Renal cortex interstitium (tissue), 11 donors: ENCODE data around the gene SMARCB1. TPM values are rescaled to one million over a fixed set of nuclear protein-coding genes. Genes with fewer than 3 reads are reported as not detected.

Experiments
- DNase-seq, 11 donors: peaks; one replicate each; pipeline ENCODE4 v3.0.0-alpha.2; 2013; ENCODE audit warnings: low read depth in 9 of 11, low spot score in 4 of 11; ENCODE audit errors: extremely low read depth in 1 of 11
- polyA plus RNA-seq, 3 donors: library from polyadenylated mRNA; unstranded; fragments of 120-200 nt; gene quantifications; one replicate each; pipeline ENCODE4 v1.2.1, GENCODE V29; 2013; ENCODE audit not compliant: insufficient read length in 3 of 3

SMARCB1 gene
- polyA plus RNA-seq, 3 donors = 158 to 212 (median 202) TPM

DNA sequence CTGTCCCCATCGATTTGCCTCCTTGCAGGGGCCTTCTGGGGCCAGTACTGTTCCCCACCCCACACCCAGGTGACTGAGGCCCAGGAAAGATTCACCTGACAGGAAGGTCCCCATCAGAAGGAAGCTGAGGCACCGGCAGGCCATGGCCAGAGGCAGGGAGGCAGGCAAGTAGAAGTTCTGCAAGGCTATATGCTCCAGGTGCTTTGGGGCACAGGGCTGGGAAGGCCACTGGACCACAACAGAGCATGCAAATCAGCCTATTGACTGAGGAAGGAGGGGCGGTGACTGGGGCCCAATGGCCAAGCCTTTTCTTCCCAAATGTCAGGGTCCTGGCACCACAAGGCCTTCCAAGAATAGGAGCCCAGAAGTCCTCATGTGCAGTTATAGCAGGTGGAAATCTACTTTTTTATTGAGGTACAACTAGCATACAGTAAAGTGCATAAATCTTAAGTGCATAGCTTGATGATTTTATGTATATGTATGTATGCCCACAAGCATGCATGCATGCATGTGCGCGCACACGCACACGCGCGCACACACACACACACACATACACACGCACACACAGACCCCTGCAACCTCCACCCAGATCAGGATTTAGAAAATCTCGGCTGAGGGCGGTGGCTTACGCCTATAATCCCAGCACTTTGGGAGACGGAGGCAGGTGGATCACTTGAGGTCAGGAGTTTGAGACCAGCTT is 32.4 kb upstream of the SMARCB1 start, which contains the start of gene VPREB3:
Gene VPREB3 (minus strand): TSS at position 206 of the 700 bp plus-strand sequence. CDS start 62 bp downstream, at position 144.
- DNase-seq = no peak

- no peak for DNase-seq
Observed at GRCh38 chr22:23754980-23755636, 31.7 kb upstream of the SMARCB1 start.

DNA sequence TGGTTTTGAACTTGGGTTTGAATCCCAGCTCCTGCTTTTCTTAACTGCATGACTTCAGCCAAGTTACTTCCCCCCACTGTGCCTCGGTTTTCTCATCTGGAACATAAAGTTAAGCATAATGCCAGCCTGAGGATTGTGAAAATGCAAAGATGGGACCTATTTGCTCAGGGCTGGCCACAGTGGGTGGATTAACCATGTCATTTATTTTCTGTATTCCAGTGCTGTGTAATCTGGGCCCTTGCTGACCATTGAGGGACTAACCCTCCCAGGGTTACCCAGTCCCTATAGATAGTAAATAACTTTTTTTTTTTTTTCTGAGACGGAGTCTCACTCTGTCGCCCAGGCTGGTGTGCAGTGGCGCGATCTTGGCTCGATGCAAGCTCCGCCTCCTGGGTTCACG is 31.1 kb upstream of the SMARCB1 start:
- no peak for DNase-seq

DNA sequence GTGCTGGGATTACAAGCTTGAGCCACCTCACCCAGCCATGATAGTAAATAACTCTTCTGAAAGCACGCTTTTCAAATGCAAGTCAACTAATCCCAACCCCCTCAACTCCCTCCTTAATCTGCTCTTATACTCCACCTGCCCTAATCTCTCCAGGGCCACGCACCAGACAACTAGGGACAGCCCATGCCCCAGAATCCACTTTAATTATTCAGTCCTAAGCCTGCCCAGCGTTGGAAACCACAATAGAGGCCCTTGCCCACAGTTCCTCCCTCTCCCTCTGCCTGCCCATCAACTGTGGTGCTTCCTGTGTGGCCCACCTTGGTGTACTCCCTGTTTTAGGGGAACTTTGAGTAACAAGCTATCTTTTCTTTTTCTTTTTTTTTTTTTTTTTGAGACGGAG is 29.9 kb upstream of the SMARCB1 start:
- DNase-seq = no peak

DNA sequence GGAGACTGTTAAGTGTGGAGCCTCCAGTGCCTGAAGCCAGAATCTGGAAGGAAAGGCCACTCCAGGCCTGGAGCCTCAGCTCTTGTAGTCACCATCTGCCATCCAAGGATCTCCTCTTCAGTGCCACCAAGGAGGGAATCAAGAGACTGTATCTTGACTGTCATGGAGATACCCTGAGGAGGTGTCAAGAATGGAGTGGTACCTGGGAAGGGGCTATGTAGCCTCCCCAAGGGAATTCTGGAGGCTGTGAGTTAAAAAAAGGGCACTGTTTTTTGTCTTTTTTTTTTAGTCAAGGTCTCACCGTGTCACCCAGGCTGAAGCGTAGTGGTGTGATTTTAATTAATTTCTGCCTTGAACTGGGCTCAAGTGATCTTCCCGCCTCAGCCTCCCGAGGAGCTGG is 27.2 kb upstream of the SMARCB1 start:
- no peak for DNase-seq

DNA sequence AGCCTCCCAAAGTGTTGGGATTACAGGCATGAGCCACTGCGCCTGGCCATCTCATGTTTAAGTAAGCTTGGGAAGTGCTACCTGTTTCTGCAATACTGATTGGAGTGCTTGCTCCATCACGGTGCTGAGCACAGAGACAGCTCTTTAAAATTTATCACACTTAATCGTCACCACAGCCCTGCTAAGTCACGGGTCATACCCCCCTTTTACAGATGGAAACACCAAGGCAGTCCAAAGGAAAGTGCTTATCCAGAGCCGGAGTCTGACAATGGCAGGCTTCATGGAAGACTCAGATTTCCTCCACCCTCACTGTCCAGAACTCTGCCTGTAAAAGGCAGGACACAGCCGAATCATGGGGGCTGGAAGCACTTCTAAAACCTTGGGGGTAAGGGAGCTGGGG is 26.7 kb upstream of the SMARCB1 start:
- DNase-seq = no peak

DNA sequence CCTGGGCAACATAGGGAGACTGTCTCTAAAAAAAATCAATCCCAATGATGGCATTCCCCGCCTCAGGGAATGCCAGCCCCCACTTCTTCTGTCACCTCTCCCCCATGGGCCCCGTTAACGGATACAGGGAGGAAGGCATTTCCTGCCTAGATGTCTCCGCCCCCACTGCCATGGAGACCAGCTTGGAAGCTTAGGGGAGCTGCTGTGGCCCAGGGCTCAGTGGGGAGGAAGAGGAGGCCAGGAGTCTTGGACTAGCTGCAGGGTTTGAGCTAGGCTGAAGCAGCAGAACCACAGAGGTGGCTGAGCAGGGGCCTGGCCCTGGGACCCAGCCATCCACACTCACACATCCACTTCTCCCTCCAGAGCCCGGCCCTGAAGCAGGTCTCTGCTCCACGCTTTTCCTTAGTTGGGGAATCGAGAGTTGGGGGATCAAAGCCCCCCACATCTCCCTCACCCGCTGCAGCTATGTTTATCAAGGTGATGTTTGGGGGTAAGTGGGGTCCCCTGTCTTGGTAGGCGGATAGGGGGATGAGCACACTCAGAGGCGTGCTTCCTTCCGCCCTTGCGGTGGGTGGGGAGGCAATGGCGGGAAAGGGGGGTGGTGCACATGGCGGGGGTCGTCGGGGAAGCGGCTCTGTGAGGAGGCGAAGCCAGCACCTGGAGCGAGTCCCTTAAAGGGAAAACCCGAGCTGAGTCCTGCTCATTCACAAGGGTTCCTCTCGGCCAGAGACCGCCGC is 23.8 kb upstream of the SMARCB1 start, which contains the start of gene C22orf15:
Gene C22orf15 (plus strand): TSS at position 149 of the 737 bp plus-strand sequence. CDS start 317 bp downstream, at position 466.
- no peak for DNase-seq

- DNase-seq = no peak
Observed at GRCh38 chr22:23763579-23763945, 23.2 kb upstream of the SMARCB1 start.

DNA sequence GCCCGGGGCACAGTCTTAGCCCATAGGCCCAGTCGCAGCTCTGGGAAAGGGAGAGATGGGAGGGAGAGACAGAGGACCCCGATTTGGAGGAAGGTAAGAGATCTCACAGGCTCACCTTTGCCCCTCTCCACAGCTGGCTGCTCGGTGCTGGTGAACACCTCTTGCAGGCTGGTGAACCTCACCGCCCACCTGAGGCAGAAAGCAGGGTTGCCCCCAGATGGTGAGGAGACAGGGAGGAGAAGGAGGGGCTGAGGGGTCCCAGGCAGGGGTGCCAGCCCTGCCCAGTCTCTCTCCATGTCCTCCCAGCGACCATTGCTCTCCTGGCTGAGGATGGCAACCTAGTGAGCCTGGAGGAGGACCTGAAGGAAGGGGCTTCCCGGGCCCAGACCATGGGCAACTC is 22.8 kb upstream of the SMARCB1 start:
- no peak for DNase-seq

GRCh38 chr22:23764899-23765881 is 21.6 kb upstream of the SMARCB1 start:
- no peak for DNase-seq

GRCh38 chr22:23767303-23767672 is 19.5 kb upstream of the SMARCB1 start:
- DNase-seq = no peak

DNA sequence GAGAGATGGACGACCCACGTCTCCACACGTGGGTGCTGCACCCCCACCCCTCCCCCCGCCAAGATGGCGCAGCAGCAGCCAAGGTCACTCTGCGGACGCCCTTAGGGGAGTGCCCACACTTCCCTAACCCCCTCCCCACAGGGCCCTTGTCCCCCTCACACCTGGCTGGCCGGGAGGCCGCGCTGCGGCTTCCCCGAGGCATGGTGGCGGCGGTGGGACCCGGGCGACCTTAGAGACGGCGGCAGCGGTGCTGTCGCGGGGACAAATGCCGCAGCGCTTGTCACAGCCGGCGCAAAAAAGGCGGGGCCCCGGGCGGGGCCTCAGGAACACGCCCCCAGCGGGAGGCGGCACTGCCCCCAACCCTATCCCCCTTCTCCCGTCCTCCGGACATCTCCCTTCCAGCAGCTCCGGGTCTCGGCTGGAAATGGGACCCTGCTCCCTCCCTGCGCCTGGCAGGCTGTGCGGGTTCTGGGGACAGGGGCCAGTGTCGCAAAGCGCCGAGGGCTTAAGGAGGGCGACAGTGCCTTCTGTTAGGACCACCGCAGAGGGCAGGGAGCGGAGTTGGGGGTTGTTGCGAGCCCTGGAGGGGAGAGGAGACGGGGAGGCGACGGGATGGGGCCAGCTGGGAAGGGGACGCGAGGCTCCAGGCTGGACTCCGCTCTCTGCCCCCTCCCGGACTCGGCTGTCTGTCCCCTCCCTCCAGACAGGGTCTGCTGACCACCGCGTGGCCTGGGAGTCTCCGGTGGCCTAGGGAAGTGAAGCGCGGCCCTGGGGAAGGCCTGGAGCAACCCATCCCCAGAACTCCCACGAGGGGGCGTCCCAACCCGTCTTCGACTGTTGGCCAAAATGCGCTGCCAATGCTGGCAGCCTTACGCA is 18.9 kb upstream of the SMARCB1 start, which contains the start of gene CHCHD10:
Gene CHCHD10 (minus strand): TSS at position 300 of the 876 bp plus-strand sequence. CDS start 98 bp downstream, at position 202.
- DNase-seq = peak in 9 of 11 donors; percentile 78 to 85 (median 84)

- no peak for DNase-seq
Observed at GRCh38 chr22:23769321-23769965, 17.3 kb upstream of the SMARCB1 start.

DNA sequence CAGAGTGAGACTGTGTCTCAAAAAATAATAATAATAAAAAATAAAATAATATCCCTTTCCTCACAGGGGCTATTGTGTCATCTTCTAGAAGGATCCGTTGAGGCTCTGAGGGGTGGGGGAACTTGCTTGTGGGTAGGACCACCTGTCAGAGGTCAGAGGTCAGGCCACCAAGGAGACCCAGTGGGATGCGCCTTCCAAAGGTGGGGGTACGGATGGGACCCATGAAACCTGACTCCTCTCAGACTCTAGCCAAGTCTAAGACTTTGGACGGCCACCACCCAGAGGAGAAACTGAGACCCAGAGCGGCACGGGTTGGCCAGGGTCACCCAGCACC is 14.5 kb upstream of the SMARCB1 start:
- no peak for DNase-seq

DNA sequence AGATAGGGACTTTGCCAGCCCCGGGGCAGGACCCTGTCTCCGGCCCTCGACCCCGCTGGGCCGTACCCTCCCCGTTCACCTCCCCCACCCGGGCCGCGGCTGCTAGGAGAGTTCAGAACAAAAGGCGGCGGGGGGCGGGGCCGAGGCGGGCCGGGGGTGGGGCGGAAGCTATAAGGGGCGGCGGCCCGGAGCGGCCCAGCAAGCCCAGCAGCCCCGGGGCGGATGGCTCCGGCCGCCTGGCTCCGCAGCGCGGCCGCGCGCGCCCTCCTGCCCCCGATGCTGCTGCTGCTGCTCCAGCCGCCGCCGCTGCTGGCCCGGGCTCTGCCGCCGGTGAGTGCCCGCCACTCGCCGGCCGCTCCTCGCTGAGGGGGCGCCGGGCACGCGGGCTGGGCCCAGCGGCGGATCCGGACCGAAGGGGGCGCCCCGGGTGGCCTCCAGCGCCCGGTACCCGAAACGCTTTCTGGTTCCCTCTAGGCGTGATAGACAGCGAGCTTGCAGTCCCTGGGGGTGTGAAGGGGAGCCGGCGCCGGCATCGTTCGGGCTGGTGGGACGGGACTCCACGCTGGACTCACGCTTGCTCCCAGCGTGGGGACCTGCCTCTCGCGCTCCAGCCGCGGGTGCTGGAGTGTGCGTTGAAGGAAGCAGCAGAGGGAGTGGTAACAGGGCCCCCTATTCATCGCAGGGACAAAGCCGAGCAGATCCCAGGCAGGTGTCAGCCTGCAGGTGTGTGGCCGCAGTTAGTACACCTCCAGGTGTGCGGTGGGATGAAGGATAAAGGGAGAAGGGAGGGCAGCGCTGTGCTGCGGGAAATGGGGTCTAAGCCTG is 13.9 kb upstream of the SMARCB1 start, which contains the start of gene MMP11:
Gene MMP11 (plus strand): TSS at position 201 of the 825 bp plus-strand sequence. CDS start 22 bp downstream, at position 223.
- DNase-seq = peak in 1 of 11 donors; percentile 49

DNA sequence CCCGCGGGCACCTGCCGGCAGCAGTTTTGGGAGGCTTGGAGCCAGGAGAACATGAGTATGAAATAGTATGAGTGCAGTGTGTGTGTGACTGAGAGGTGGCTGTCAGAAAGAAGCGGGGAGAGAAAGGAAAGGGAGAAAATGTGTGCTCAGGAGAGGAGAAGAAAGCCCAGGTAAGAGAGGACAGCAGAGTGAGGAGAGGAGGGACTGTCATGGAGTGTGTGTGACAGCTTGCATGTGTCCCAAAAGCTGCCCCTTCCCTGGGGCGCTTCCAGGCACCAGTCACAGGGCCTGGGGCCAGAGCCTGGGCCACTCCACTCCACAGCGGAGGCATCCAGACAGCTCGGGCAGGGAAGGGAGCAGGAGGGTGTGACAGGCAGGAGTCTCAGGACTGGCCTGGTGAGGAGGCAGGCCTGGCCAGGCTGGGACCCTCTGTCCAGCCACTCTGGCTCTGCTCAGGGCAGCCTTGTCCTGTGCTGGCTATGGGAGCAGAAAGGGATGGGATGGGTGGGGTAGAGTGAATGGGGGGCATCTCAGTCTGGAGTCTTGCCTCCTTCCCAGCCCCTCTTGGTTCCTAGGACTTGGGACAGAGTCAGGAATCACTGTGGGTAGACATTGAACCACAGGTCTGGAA is 13.2 kb upstream of the SMARCB1 start:
- no peak for DNase-seq
